Keratinocyte (primary cell): ENCODE results near the gene LRPPRC. TPM values are rescaled to one million over a fixed set of nuclear protein-coding genes. Genes with fewer than 3 reads are reported as not detected.

Experiments used
- DNase-seq: peaks from one replicate; pipeline ENCODE4 v3.0.0-alpha.2; 2011; ENCODE audit warnings: low read depth, missing footprints, low spot score
- FAIRE-seq: peaks from 2 replicates; lab custom pipeline; 2011; peaks lifted over from hg19 to GRCh38; lab: Jason Lieb, UNC
- H2AFZ ChIP-seq: 2 replicates; pipeline ENCODE4 v1.6.0; 2012; ENCODE audit warnings: low read length, control low read depth, inconsistent platforms; ENCODE audit not compliant: control insufficient read depth
- H3K27ac ChIP-seq: 2 replicates; pipeline ENCODE4 v1.5.1; 2011; ENCODE audit warnings: low read length; ENCODE audit not compliant: control insufficient read depth, insufficient read depth
- H3K27me3 ChIP-seq: 3 replicates; pipeline ENCODE4 v1.6.0; 2011; ENCODE audit warnings: low read length; ENCODE audit not compliant: control insufficient read depth, insufficient read depth; ENCODE audit errors: extremely low read depth
- H3K36me3 ChIP-seq, 2 experiments: 2 replicates in 1 of 2; 3 replicates in 1 of 2; pipeline ENCODE4 v1.5.1; 2011; ENCODE audit warnings: low read length in 2 of 2, mild to moderate bottlenecking in 1 of 2; ENCODE audit not compliant: control insufficient read depth in 2 of 2, insufficient read depth in 2 of 2; ENCODE audit errors: extremely low read depth in 1 of 2
- H3K4me1 ChIP-seq: 3 replicates; pipeline ENCODE4 v1.5.1; 2011; ENCODE audit warnings: low read length; ENCODE audit not compliant: control insufficient read depth, insufficient read depth; ENCODE audit errors: extremely low read depth
- H3K4me2 ChIP-seq: 3 replicates; pipeline ENCODE4 v1.6.0; 2011; ENCODE audit warnings: low read depth, low read length; ENCODE audit not compliant: control insufficient read depth, insufficient read depth; ENCODE audit errors: extremely low read depth
- H3K4me3 ChIP-seq, 3 experiments: fragments of 200-600 bp in 1 of 3; sonication (generic) in 1 of 3; 2 replicates in 2 of 3; 3 replicates in 1 of 3; pipeline ENCODE4 v1.5.1; 2011 to 2016; ENCODE audit warnings: low read length in 3 of 3, mild to moderate bottlenecking in 3 of 3, control low read depth in 2 of 3, inconsistent platforms in 1 of 3, low read depth in 1 of 3, mixed read lengths in 1 of 3, mixed run types in 1 of 3, moderate library complexity in 1 of 3; ENCODE audit not compliant: control insufficient read depth in 2 of 3, insufficient read depth in 2 of 3; ENCODE audit errors: extremely low read depth in 1 of 3
- H3K79me2 ChIP-seq: 2 replicates; pipeline ENCODE4 v1.6.0; 2012; ENCODE audit warnings: low read length; ENCODE audit not compliant: control insufficient read depth, insufficient read depth
- H3K9ac ChIP-seq: 3 replicates; pipeline ENCODE4 v1.6.0; 2011; ENCODE audit warnings: low read length; ENCODE audit not compliant: control insufficient read depth, insufficient read depth; ENCODE audit errors: extremely low read depth
- H3K9me1 ChIP-seq: 3 replicates; pipeline ENCODE4 v1.6.0; 2011; ENCODE audit warnings: low read length; ENCODE audit not compliant: control insufficient read depth, insufficient read depth; ENCODE audit errors: extremely low read depth
- H3K9me3 ChIP-seq: 2 replicates; pipeline ENCODE4 v1.5.1; 2012; ENCODE audit warnings: low read depth, low read length; ENCODE audit not compliant: control insufficient read depth
- H4K20me1 ChIP-seq: 3 replicates; pipeline ENCODE4 v1.6.0; 2011; ENCODE audit warnings: low read length; ENCODE audit not compliant: control insufficient read depth, insufficient read depth; ENCODE audit errors: extremely low read depth
- EZH2 ChIP-seq: IDR thresholded peaks from one replicate; pipeline ENCODE4 v1.6.1; 2012; ENCODE audit warnings: inconsistent platforms, mild to moderate bottlenecking, low read length, moderate library complexity
- dilution Hi-C: fragments of 300-500 bp; cut with MboI; formaldehyde crosslinking; loops from one replicate; pipeline ENCODE4 v1.7.0; 2020; ENCODE audit warnings: low sequenced_read_pairs; ENCODE audit not compliant: extremely low pct_ligation_motif_present
- polyA plus RNA-seq, 5 experiments: library from polyadenylated mRNA; depleted of rRNA in 3 of 5; stranded (reverse) in 3 of 5; stranded (forward) in 1 of 5; unstranded in 1 of 5; fragments of >200 nt; gene quantifications; 1 replicate in 1 of 5; 2 replicates in 3 of 5; 3 replicates in 1 of 5; pipeline versions ENCODE4 v1.2.1 to v1.2.3, GENCODE V29; 2011 to 2012; ENCODE audit warnings: missing spikeins in 2 of 5, low read depth in 1 of 5, low replicate concordance in 1 of 5
- TF ChIP-seq, protein P1 (sequence below), 3 experiments: IDR thresholded peaks in 1 of 3; conservative IDR thresholded peaks in 1 of 3; optimal IDR thresholded peaks in 1 of 3; 2 replicates in 2 of 3; 3 replicates in 1 of 3; pipeline versions ENCODE3 to v1.5.1; 2011; ENCODE audit warnings: low read length in 3 of 3, mild to moderate bottlenecking in 3 of 3, moderate library complexity in 2 of 3, control low read depth in 1 of 3, inconsistent platforms in 1 of 3; ENCODE audit not compliant: insufficient read depth in 2 of 3; ENCODE audit errors: extremely low read depth in 1 of 3

The LRPPRC gene
- polyA plus RNA-seq, 1 donor (not counting 4 experiments of a cell fraction or from before 2014, with no cell fraction given), result 115 TPM

DNA sequence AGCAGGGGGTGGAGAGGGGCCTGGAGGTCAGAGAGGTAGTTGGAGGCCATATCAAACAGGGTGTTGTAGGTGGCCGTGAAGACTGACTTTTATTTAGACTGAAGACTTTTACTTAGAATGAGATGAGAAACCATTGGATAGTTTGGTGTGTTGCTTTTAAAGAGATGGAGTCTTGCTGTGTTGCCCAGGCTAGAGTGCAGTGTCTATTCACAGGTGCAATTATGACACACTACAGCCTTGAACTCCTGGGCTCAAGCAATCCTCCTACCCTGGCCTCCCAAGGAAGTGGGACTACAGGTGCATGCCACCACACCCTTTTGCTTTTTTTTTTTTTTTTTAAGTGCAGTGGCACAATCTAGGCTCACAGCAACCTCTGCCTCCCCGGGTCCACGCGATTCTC, 2.5 kb upstream of the LRPPRC start:
- H3K9me3 ChIP-seq, result no peaks in the 10 kb centered on the region
- H3K4me3 ChIP-seq, result no peak overlapping the region
- no peak overlapping the region for H2AFZ ChIP-seq
- DNase-seq, result no peak
- H3K36me3 ChIP-seq, result peaks cover 2 to 11% of the 10 kb centered on the region in 2 experiments
- H3K4me2 ChIP-seq, result no peak overlapping the region
- H3K9me1 ChIP-seq, result no peaks in the 10 kb centered on the region
- H4K20me1 ChIP-seq, result peaks cover 7% of the 10 kb centered on the region
- no peak for FAIRE-seq
- peaks cover 16% of the 10 kb centered on the region for H3K4me1 ChIP-seq
- dilution Hi-C loops, result no loop called here
- H3K79me2 ChIP-seq, result peaks cover 26% of the 10 kb centered on the region
- TF ChIP-seq, protein P1, sequence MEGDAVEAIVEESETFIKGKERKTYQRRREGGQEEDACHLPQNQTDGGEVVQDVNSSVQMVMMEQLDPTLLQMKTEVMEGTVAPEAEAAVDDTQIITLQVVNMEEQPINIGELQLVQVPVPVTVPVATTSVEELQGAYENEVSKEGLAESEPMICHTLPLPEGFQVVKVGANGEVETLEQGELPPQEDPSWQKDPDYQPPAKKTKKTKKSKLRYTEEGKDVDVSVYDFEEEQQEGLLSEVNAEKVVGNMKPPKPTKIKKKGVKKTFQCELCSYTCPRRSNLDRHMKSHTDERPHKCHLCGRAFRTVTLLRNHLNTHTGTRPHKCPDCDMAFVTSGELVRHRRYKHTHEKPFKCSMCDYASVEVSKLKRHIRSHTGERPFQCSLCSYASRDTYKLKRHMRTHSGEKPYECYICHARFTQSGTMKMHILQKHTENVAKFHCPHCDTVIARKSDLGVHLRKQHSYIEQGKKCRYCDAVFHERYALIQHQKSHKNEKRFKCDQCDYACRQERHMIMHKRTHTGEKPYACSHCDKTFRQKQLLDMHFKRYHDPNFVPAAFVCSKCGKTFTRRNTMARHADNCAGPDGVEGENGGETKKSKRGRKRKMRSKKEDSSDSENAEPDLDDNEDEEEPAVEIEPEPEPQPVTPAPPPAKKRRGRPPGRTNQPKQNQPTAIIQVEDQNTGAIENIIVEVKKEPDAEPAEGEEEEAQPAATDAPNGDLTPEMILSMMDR (optimal IDR thresholded peaks at IDR 0.05 in 1 of 3, IDR thresholded peaks at IDR 0.05 in 1 of 3, conservative IDR thresholded peaks at IDR 0.05 in 1 of 3; ENCODE audit: extremely low read depth in 1 of 3, insufficient read depth in 2 of 3, low read length in 3 of 3), result no peak
- no peak for TF ChIP-seq EZH2
- H3K9ac ChIP-seq, result no peak overlapping the region
- H3K27ac ChIP-seq, result no peak overlapping the region
- no peaks in the 10 kb centered on the region for H3K27me3 ChIP-seq

DNA sequence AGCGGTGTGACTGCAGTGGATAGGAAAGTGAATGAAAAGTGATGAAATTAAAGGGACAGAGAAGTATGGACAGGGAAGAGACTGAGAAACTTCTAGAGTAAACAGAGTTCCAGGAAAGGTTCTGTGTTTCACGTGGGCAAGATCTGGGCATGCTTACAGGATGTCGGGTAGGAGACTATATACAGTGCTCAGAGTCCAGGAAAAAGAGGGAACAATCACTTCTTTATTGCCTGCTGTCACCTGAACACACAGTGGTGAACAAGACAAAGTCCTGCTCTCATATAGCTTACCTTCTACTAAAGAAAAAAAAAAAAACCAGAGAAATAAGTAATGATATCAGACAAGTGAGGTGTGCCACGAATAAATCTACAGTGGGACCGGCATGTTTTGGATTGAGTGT, 2.4 kb downstream of the LRPPRC start:
- H4K20me1 ChIP-seq, result peaks cover 17% of the 10 kb centered on the region
- H3K9me1 ChIP-seq, result peaks cover 2% of the 10 kb centered on the region
- no peaks in the 10 kb centered on the region for H3K9me3 ChIP-seq
- H3K4me1 ChIP-seq, result peaks cover 16% of the 10 kb centered on the region
- TF ChIP-seq, protein P1 (optimal IDR thresholded peaks at IDR 0.05 in 1 of 3, IDR thresholded peaks at IDR 0.05 in 1 of 3, conservative IDR thresholded peaks at IDR 0.05 in 1 of 3; ENCODE audit: extremely low read depth in 1 of 3, insufficient read depth in 2 of 3, low read length in 3 of 3), result no peak
- no peak for TF ChIP-seq EZH2
- FAIRE-seq (no peak), DNase-seq (no peak)
- H3K9ac ChIP-seq, result no peak overlapping the region
- no peaks in the 10 kb centered on the region for H3K27me3 ChIP-seq
- no peak overlapping the region for H3K4me3 ChIP-seq
- peaks cover 74% of the 10 kb centered on the region for H3K79me2 ChIP-seq
- dilution Hi-C loops, result no loop called here
- H3K4me2 ChIP-seq, result peak overlapping the region; percentile 84
- no peak overlapping the region for H3K27ac ChIP-seq
- peaks cover 8 to 23% of the 10 kb centered on the region in 2 experiments for H3K36me3 ChIP-seq
- H2AFZ ChIP-seq, result no peak overlapping the region
